ENCODE measurements around the gene KLHL18. TPM values are rescaled to one million over a fixed set of nuclear protein-coding genes. Genes with fewer than 3 reads are reported as not detected.

KLHL18 gene
- total RNA-seq, 1 donor from 2014 or later: 48.4 TPM

DNA sequence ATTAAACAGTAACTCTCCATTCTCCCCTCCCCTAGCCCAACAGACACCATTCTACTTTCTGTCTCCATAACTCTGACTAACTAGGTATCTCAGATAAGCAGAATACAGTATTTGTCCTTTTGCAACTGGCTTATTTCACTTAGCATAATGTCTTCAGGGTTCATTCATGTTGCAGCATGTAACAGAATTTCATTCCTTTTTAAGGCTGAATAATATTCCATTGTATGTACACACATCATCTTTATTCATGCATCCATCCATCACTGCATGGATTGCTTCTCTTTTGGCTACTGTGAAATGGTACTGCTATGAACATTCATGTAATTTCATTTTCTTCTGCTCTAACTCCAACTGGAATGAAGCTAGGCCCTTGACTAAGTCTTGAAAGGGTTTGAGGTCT lies 96.1 kb downstream of the KLHL18 start:
- DNase-seq (no peak), ATAC-seq (ENCODE audit: poor library complexity) (no peak)
- intact Hi-C loops (cut with DNase I): no loop called here

DNA sequence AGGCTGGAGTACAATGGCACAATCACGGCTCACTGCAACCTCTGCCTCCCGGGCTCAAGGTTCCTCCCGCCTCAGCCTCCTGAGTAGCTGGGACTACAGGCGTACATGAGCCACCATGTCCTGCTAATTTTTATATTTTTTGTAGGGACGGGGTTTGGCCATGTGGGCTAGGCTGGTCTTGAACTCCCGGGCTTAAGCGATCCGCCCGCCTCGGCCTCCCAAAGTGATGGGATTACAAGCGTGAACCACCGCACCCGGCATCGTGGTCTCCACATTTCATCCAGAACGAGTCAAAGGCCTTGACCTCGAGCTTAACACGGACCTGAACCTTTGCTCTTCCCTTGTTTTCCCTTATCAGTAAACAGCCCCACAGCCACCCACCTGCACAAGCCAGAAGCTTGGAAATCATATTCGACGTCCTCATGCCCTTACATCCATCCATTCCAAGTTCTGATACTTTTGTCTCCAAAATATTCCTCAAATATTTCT lies 96.7 kb downstream of the KLHL18 start:
- ATAC-seq (ENCODE audit: poor library complexity) (no peak), DNase-seq (no peak)
- intact Hi-C loops (cut with DNase I): no loop called here

DNA sequence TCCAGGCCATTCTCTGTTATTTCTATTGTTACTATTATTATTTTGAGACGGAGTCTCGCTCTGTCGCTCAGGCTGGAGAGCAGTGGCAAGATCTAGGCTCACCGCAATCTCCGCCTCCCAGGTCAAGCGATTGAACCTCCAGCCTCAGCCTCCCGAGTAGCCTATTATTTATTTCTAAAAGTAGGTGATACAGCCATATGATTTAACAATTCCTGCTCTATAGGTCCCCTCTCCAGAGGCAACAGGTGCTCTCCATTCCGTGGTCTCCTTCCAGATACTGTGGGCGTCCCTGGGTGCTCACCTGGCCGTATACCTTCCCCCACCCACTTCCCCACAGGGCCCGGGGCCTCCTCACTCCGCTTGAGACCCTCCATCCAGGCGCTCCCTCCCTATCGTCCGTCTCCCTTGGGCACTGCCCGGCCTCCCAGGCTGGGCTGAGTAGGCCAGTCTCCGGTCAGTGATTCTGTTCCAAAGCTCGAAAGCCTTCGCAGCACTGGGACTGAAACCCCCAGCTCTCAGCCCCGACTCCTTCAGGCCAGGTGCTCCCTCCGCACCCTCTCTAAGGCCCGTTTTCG lies 97.4 kb downstream of the KLHL18 start:
- intact Hi-C loops (cut with DNase I): no loop called here
- peak; percentile 43 for DNase-seq
- ATAC-seq (ENCODE audit: poor library complexity): no peak

GRCh38 chr3:47380601-47381316 lies 98.0 kb downstream of the KLHL18 start, which contains the start of gene PTPN23:
PTPN23 (plus strand) TSS chr3:47381021; CDS start chr3:47381097, 76 bp downstream.
- peak; percentile 96 for ATAC-seq (ENCODE audit: poor library complexity)
- DNase-seq: peak; percentile 99
- intact Hi-C loops (cut with DNase I): no loop called here

GRCh38 chr3:47381317-47382157 lies 98.8 kb downstream of the KLHL18 start:
- ATAC-seq (ENCODE audit: poor library complexity): peak; percentile 84
- intact Hi-C loops (cut with DNase I): no loop called here
- DNase-seq: peak; percentile 91

DNA sequence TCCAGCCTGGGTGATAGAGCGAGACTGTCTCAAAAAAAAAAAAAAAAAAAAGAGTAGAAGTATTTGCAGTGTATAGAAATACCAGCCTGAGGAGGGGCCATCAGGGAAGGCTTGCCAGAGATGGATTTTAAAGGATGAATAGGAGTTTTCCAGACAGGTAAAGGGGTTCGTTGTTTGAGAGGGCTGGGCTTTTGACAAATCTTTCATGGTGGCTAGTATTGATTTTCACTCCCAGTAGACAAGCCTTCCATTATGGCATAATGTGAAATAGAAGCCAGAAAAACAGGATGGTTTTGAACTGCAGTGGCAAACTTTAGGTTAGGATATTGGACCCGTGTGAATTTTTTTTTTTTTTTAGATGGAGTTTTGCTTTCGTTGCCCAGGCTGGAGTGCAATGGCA lies 101.7 kb downstream of the KLHL18 start:
- DNase-seq: no peak
- intact Hi-C loops (cut with DNase I): no loop called here
- ATAC-seq (ENCODE audit: poor library complexity): no peak

DNA sequence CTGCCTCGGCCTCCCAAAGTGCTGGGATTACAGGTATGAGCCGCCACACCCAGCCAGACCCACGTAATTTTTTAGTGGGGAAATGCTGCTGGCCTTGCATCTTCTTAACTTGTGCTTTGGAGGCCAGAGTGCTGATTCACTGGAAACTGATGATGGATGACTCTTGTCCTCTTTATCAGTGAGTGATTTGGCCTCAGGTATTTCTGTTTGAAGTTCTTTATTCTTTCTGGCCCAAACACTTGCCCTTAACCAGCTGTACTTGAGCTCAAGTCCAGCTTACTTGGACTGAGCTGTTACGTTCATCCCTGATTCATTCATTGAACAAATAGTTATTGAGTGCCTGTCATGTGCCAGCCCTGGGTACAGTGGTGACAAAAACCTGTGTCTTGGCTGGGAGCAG lies 102.3 kb downstream of the KLHL18 start:
- DNase-seq: no peak
- ATAC-seq (ENCODE audit: poor library complexity): no peak
- intact Hi-C loops (cut with DNase I): no loop called here

DNA sequence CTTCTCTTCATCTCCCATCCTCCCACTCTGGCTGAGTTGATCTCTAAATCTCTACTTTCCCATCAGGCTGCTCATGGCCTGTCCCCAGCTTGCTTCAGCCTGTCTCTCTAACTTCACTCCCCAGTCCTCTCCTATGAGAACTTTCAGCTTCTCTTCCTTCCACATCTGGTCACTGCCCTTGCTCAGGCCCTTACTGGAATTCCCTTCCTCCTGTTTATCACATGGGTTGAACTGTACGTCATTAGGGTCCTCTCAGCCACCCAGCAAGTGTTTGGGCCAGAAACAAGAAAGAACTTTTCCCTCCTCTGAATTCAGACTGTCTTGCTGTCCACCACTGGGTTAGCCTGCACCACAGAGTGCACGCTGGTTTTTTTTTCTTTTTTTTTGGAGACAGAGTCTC lies 103.1 kb downstream of the KLHL18 start:
- no peak for ATAC-seq (ENCODE audit: poor library complexity)
- no peak for DNase-seq
- intact Hi-C loops (cut with DNase I): no loop called here

DNA sequence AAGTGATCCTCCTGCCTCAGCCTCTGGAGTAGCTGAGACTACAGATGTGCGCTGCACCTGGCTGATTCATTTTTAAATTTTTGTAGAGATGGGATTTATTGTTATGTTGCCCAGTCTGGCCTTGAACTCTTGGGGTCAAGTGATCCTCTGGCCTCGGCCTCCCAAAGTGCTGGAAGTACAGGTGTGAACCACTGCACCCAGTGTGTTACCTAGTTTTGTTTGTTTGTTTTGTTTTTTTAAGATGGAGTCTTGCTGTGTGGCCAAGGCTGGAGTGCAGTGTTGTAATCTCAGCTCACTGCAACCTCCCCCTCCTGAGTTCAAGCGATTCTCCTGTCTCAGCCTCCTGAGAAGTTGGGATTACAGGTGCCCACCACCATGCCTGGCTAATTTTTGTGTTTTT lies 110.2 kb downstream of the KLHL18 start:
- DNase-seq: no peak
- intact Hi-C loops (cut with DNase I): no loop called here
- ATAC-seq (ENCODE audit: poor library complexity): no peak

DNA sequence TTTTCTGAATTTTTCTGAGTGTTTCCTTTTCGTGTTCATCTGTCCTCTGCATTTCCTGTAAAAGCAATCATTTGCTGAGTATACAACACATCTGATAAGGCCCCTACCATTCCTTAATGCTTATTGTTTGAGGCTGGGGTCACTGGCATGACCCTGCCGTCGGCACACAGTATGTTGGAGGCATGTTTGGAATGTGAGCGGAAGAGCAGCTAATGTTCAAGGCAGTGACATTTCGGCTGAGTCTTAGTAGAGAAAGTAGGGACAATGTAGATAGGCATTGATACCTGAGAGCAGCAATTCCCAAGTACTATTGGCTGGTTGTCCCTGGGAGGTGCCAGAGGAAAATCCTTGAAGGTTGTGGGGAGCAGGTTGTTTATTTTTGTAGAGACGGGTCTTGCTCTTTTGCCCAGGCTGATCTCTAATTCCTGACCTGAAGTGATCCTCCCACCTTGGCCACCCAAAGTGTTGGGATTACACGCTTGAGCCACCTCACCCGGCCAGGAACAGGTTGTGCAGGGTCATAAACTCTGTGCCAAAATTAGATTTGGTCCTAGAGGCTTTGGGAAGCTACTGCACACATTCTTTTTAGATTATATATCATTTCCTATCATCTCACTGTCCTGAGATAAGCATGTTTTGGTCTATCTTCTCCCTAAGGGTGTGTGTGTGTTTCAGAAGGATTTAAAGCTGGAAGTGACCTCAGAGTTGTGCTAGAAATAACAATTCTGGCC lies 111.6 kb downstream of the KLHL18 start:
- DNase-seq: no peak
- peak; percentile 50 for ATAC-seq (ENCODE audit: poor library complexity)
- intact Hi-C loops (cut with DNase I): no loop called here

- DNase-seq: no peak
These were observed 112.1 kb downstream of the KLHL18 start for GRCh38 chr3:47394881-47395280.

More at GRCh38 chr3:47394881-47395280, 112.1 kb downstream of the KLHL18 start:
- ATAC-seq (ENCODE audit: poor library complexity): peak; percentile 38
- intact Hi-C loops (cut with DNase I): no loop called here

Other genes starting within 250 kb of the KLHL18 start
- 23.8 TPM for gene SETD2, start 118.8 kb upstream of the KLHL18 start, total RNA-seq
- gene KIF9, start 145 bp upstream of the KLHL18 start, total RNA-seq: 8.4 TPM
- 19.0 TPM for gene PTPN23, start 98.1 kb downstream of the KLHL18 start, total RNA-seq
- gene SCAP, start 193.0 kb downstream of the KLHL18 start, total RNA-seq: 39.7 TPM
- 20.1 TPM for gene ELP6, start 230.8 kb downstream of the KLHL18 start, total RNA-seq